ENCODE data around the gene FARS2. TPM values are rescaled to one million over a fixed set of nuclear protein-coding genes. Genes with fewer than 3 reads are reported as not detected.

FARS2 gene
- total and polyA plus RNA-seq, 9 of the 15 experiments (the other 6 are each of a cell fraction or from before 2014, with no cell fraction given), result 16.5 to 62.2 (median 27.0) TPM

GRCh38 chr6:5378331-5378730 is 117.0 kb downstream of the FARS2 start:
- Histone ChIP-seq H3K4me3 (no peak overlapping the region), H4K20me1 (replicated peaks; ENCODE audit: control insufficient read depth, insufficient read depth, low read length) (no peaks in the 10 kb centered on the region), H3K9me1 (ENCODE audit: control insufficient read depth, insufficient read depth, low read length) (no peaks in the 10 kb centered on the region), H3K9ac (ENCODE audit: insufficient read depth in 1 of 2, low read depth in 2 of 2, low read length in 2 of 2) (no peak overlapping the region), H2AFZ (ENCODE audit: low read depth, low read length) (no peak overlapping the region), H3K27me3 (ENCODE audit: control insufficient read depth in 2 of 2, insufficient read depth in 2 of 2, low read length in 2 of 2) (no peaks in the 10 kb centered on the region), H3K4me2 (ENCODE audit: insufficient read depth, low read length) (no peak overlapping the region), H3K9me3 (replicated peaks; ENCODE audit: control insufficient read depth, insufficient read depth, low read depth, low read length) (no peaks in the 10 kb centered on the region), H3K27ac (ENCODE audit: extremely low read depth, low read depth, low read length) (no peak overlapping the region), H3K36me3 (ENCODE audit: control insufficient read depth, insufficient read depth, low read length) (no peaks in the 10 kb centered on the region), H3K4me1 (replicated peaks in 1 of 2; ENCODE audit: control insufficient read depth in 2 of 2, insufficient read depth in 2 of 2, low read length in 2 of 2) (no peaks in the 10 kb centered on the region; a peak in 1 of 5 replicates), H3K79me2 (ENCODE audit: control insufficient read depth, insufficient read depth, low read length) (no peaks in the 10 kb centered on the region; the same call in 2 of the 3 replicates)
- CTCF ChIA-PET (ENCODE audit: low intra/inter-chr PET ratio), result interaction anchor here (1.0 kb wide), 1 partner anchor 160 kb away, joined by 4 read pairs; no protein-coding TSS in a partner anchor
- 28% methylated on average over 6 of the region's 6 CpGs for WGBS (ENCODE audit: insufficient coverage, low coverage, missing lambda C conversion rate)
- BruUV-seq (replicated peaks), result no TSS peak
- POLR2A ChIA-PET, result no interaction called here
- intact Hi-C loops (cut with micrococcal nuclease) (loop anchor here (5.0 kb wide), 1 partner anchor 101 kb away; no protein-coding TSS in a partner anchor), in situ Hi-C loops (cut with MboI) (no loop called here)
- no peak for ATAC-seq
- FAIRE-seq, result no peak
- no peak for DNase-seq (ENCODE audit: extremely low read depth in 1 of 4, low spot score in 3 of 4)
- TF ChIP-seq ZNF175 (CRISPR knock-in tag; IDR thresholded peaks at IDR 0.05; ENCODE audit: low read depth), result no peak
- TF ChIP-seq PCBP2 (IDR thresholded peaks at IDR 0.05; ENCODE audit: low read depth, low read length, poor library complexity, severe bottlenecking), result no peak
- TF ChIP-seq ZNF277 (CRISPR knock-in tag; IDR thresholded peaks at IDR 0.05; ENCODE audit: borderline replicate concordance), result no peak
- no peak for TF ChIP-seq ATF3 (IDR thresholded peaks at IDR 0.05)
- TF ChIP-seq ATF3 (CRISPR knock-in tag; conservative IDR thresholded peaks at IDR 0.05), result no peak
- no peak for TF ChIP-seq ZNF174 (CRISPR knock-in tag; IDR thresholded peaks at IDR 0.05)
- TF ChIP-seq ZNF583 (CRISPR knock-in tag; IDR thresholded peaks at IDR 0.05), result no peak
- no peak for TF ChIP-seq FOXJ3 (CRISPR knock-in tag; IDR thresholded peaks at IDR 0.05)
- no peak for TF ChIP-seq ZNF324 (CRISPR knock-in tag; IDR thresholded peaks at IDR 0.05)
- TF ChIP-seq THRA (IDR thresholded peaks at IDR 0.05), result no peak
- no peak for TF ChIP-seq BCLAF1 (IDR thresholded peaks at IDR 0.05; ENCODE audit: borderline replicate concordance in 1 of 2, control insufficient read depth in 1 of 2, low read depth in 2 of 2, low read length in 1 of 2)
